Ascending aorta (tissue), 2 donors: ENCODE results near the gene GOLGA6B. TPM values are rescaled to one million over a fixed set of nuclear protein-coding genes. Genes with fewer than 3 reads are reported as not detected.
"Not testable (repeated sequence)": the region's sequence is repeated elsewhere in the genome, so short reads cannot be mapped to it uniquely, and the experiment has no call there.

Experiments used
- DNase-seq, 2 donors: peaks; one replicate each; pipeline ENCODE4 v3.0.0-alpha.2; 2019; ENCODE audit warnings: low spot score in 2 of 2
- H3K27ac ChIP-seq, 2 donors: fragments of 200-600 bp; sonication (generic); one replicate each; pipeline ENCODE4 v1.5.1; 2016 to 2017; ENCODE audit warnings: mild to moderate bottlenecking in 1 of 2
- H3K27me3 ChIP-seq: fragments of 200-600 bp; sonication (generic); one replicate; pipeline ENCODE4 v1.5.1; 2017
- H3K36me3 ChIP-seq, 2 donors: fragments of 200-600 bp; sonication (generic); one replicate each; pipeline ENCODE4 v1.5.1; 2016
- H3K4me1 ChIP-seq, 2 donors: fragments of 200-600 bp; sonication (generic); one replicate each; pipeline ENCODE4 v1.5.1; 2016 to 2017; ENCODE audit warnings: mild to moderate bottlenecking in 1 of 2
- H3K4me3 ChIP-seq, 2 donors: fragments of 200-600 bp; sonication (generic); one replicate each; pipeline ENCODE4 v1.5.1; 2016 to 2017; ENCODE audit warnings: mild to moderate bottlenecking in 1 of 2
- H3K9me3 ChIP-seq, 2 donors: fragments of 200-600 bp; sonication (generic); one replicate each; pipeline ENCODE4 v1.5.1; 2016
- CTCF ChIP-seq, 3 experiments: fragments of 200-600 bp in 2 of 3; fragments of 450-650 bp in 1 of 3; sonication (generic) in 2 of 3; IDR thresholded peaks; one replicate each; pipeline ENCODE4 v1.5.1; 2016 to 2019; ENCODE audit warnings: antibody characterized with exemption in 3 of 3, mild to moderate bottlenecking in 1 of 3, moderate library complexity in 1 of 3
- intact Hi-C: fragments of 100-400 bp; cut with DNase I; formaldehyde crosslinking; loops from one replicate; pipeline ENCODE4 v1.15.1; 2023
- total RNA-seq: library from RNA; depleted of rRNA; stranded (reverse); fragments of >200 nt; gene quantifications from one replicate; pipeline ENCODE4 v1.1.0, GENCODE V29; 2016

The GOLGA6B gene
- total RNA-seq, result not detected

- intact Hi-C loops, result not testable (repeated sequence)
Measured at GRCh38 chr15:72654397-72654796, at the start of gene GOLGA6B. TSS of gene GOLGA6B (plus strand) at chr15:72654697. CDS start at chr15:72654738, 41 bp downstream.

GRCh38 chr15:72604794-72605193 lies 49.7 kb upstream of the GOLGA6B start:
- DNase-seq, result no peak
- no peaks in the 10 kb centered on the region for H3K9me3 ChIP-seq
- no peak overlapping the region for H3K4me3 ChIP-seq
- no peak overlapping the region for H3K27ac ChIP-seq
- intact Hi-C loops, result no loop called here
- no peaks in the 10 kb centered on the region for H3K4me1 ChIP-seq
- no peak for TF ChIP-seq CTCF (IDR thresholded peaks at IDR 0.05)
- peaks cover 0 to 3% of the 10 kb centered on the region in 2 donors for H3K36me3 ChIP-seq
- no peaks in the 10 kb centered on the region for H3K27me3 ChIP-seq

More at GRCh38 chr15:72654397-72654796, at the start of gene GOLGA6B:
- not testable (repeated sequence) for DNase-seq, H3K9me3 ChIP-seq, H3K4me3 ChIP-seq, H3K27ac ChIP-seq, H3K36me3 ChIP-seq, H3K4me1 ChIP-seq, H3K27me3 ChIP-seq

GRCh38 chr15:72608084-72608483 lies 46.4 kb upstream of the GOLGA6B start:
- H3K27ac ChIP-seq, H3K27me3 ChIP-seq, H3K36me3 ChIP-seq, H3K9me3 ChIP-seq, intact Hi-C loops, H3K4me3 ChIP-seq, H3K4me1 ChIP-seq, DNase-seq: not testable (repeated sequence)

- no peaks in the 10 kb centered on the region for H3K9me3 ChIP-seq
- no peak for TF ChIP-seq CTCF (IDR thresholded peaks at IDR 0.05)
- no peak overlapping the region for H3K27ac ChIP-seq
- intact Hi-C loops, result no loop called here
- H3K27me3 ChIP-seq, result no peaks in the 10 kb centered on the region
- peaks cover 0 to 3% of the 10 kb centered on the region in 2 donors for H3K36me3 ChIP-seq
- H3K4me1 ChIP-seq, result no peaks in the 10 kb centered on the region
- no peak for DNase-seq
- H3K4me3 ChIP-seq, result no peak overlapping the region
Measured at GRCh38 chr15:72609862-72610261, 44.6 kb upstream of the GOLGA6B start.

GRCh38 chr15:72612324-72612723 lies 42.2 kb upstream of the GOLGA6B start:
- H3K4me3 ChIP-seq, H3K27me3 ChIP-seq, intact Hi-C loops: not testable (repeated sequence)

GRCh38 chr15:72614810-72615532 lies 39.5 kb upstream of the GOLGA6B start:
- Histone ChIP-seq H3K9me3 (no peaks in the 10 kb centered on the region), H3K36me3 (no peaks in the 10 kb centered on the region), H3K4me1 (no peaks in the 10 kb centered on the region), H3K27me3 (no peaks in the 10 kb centered on the region), H3K27ac (no peak overlapping the region), H3K4me3 (no peak overlapping the region)
- no peak for DNase-seq
- intact Hi-C loops, result no loop called here
- TF ChIP-seq CTCF (IDR thresholded peaks at IDR 0.05), result no peak

More at GRCh38 chr15:72612324-72612723, 42.2 kb upstream of the GOLGA6B start:
- not testable (repeated sequence) for H3K27ac ChIP-seq, H3K4me1 ChIP-seq, H3K9me3 ChIP-seq, DNase-seq, H3K36me3 ChIP-seq

GRCh38 chr15:72615533-72616233 lies 38.8 kb upstream of the GOLGA6B start:
- DNase-seq, H3K27me3 ChIP-seq, H3K27ac ChIP-seq, H3K36me3 ChIP-seq, H3K4me3 ChIP-seq, H3K9me3 ChIP-seq, intact Hi-C loops, H3K4me1 ChIP-seq: not testable (repeated sequence)
